SK-N-MC (cell line): ENCODE measurements around the gene AACS.

Source experiments
- DNase-seq: peaks from one replicate; pipeline ENCODE4 v3.0.0-alpha.2; 2011; ENCODE audit warnings: low read depth, low spot score
- H3K27ac ChIP-seq: fragments of 200-600 bp; sonication (generic); 2 replicates; pipeline ENCODE4 v1.5.1; 2016; ENCODE audit warnings: mixed run types
- H3K36me3 ChIP-seq: fragments of 200-600 bp; sonication (generic); 2 replicates; pipeline ENCODE4 v1.6.1; 2017; ENCODE audit warnings: antibody characterized with exemption, low read length, mixed read lengths; ENCODE audit not compliant: insufficient read depth
- H3K4me3 ChIP-seq: fragments of 200-600 bp; sonication (generic); 2 replicates; pipeline ENCODE4 v1.5.1; 2016
- H3K9ac ChIP-seq: fragments of 200-600 bp; sonication (generic); 2 replicates; pipeline ENCODE4 v1.8.0; 2017; ENCODE audit warnings: mixed run types, mixed read lengths; ENCODE audit not compliant: insufficient read length
- H3K9me3 ChIP-seq: fragments of 200-600 bp; sonication (generic); 2 replicates; pipeline ENCODE4 v1.6.1; 2017; ENCODE audit warnings: low read depth, mild to moderate bottlenecking, antibody characterized with exemption, low read length, moderate library complexity, mixed read lengths
- EZH2 ChIP-seq: fragments of 200-600 bp; sonication (generic); IDR thresholded peaks from one replicate; pipeline ENCODE4 v1.6.1; 2017; ENCODE audit warnings: antibody characterized with exemption
- FOXP2 ChIP-seq: optimal IDR thresholded peaks from 2 replicates; pipeline ENCODE3; 2011; ENCODE audit warnings: mild to moderate bottlenecking, moderate library complexity; ENCODE audit not compliant: insufficient read depth; ENCODE audit errors: extremely low read length, control extremely low read depth
- POLR2AphosphoS5 ChIP-seq: IDR thresholded peaks from 2 replicates; pipeline ENCODE4 v1.6.1; 2012; ENCODE audit warnings: mild to moderate bottlenecking, low read depth, low read length, borderline replicate concordance

The AACS gene

DNA sequence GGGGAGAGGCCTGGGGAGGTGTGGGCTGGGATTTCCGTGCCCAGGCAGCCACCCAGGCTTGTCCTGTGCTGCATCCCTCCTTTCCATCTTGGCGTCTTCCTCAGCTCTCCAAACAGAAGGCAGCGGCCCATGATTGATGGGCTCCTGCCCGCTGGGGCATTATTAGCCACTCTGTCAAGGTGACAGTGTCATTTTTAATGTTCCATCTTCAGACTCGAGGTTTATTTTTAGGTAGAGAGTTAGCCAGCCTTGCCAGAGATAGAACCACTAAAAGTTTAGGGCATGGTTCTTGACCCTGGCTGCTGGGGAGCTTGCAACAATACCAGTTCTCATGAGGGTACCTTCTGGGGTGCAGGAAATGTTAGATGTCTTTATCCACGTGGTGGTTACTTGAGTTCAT, 90.1 kb downstream of the AACS start:
- no peak for DNase-seq
- Histone ChIP-seq H3K36me3 (no peaks in the 10 kb centered on the region), H3K4me3 (no peak overlapping the region), H3K9me3 (no peaks in the 10 kb centered on the region), H3K9ac (no peak overlapping the region), H3K27ac (no peak overlapping the region)
- no peak for TF ChIP-seq POLR2AphosphoS5
- TF ChIP-seq EZH2: no peak
- no peak for TF ChIP-seq FOXP2

DNA sequence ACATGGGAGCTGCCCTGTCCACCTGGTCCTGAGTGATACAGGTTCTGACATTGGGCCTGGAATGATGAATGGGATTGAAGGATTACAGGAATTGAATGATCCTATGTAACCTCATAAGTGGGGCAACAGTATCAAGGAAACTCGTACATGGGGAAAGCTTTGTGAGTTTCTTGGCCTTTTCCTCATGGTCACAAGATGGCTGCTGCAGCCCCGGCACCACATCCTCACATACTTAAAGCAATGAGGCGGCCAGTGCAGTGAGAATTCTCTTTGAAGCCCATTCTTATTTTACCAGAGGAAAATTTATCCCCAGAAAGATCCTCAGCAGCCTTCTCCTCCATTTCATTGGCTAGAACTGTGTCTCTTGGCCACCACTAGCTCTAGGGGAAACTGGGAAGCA, 91.9 kb downstream of the AACS start:
- no peak for DNase-seq
- Histone ChIP-seq H3K9ac (no peak overlapping the region), H3K9me3 (no peaks in the 10 kb centered on the region), H3K36me3 (no peaks in the 10 kb centered on the region), H3K27ac (no peak overlapping the region), H3K4me3 (no peak overlapping the region)
- no peak for TF ChIP-seq FOXP2
- no peak for TF ChIP-seq EZH2
- TF ChIP-seq POLR2AphosphoS5: no peak

DNA sequence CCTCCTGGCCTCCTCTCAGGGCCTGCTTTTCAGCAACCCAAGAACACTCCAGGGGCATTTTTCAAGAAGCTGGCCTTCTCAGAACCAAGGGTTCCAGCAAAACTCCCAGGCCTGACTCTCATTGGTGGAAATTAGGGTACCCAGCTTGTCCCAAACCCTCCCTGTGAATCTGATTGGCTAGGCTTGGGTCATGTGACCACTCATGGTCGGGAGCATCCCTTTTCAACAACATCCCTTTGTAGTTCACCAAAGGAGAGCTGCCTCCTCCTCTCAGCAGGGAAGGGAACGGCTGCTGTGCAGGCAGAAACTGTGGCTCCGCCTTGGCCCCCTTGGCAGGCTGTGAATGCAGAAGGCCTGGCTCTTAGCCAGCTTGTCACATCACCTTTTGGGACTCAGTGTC, 94.5 kb downstream of the AACS start:
- DNase-seq: no peak
- no peak for TF ChIP-seq FOXP2
- no peak for TF ChIP-seq POLR2AphosphoS5
- TF ChIP-seq EZH2: no peak

DNA sequence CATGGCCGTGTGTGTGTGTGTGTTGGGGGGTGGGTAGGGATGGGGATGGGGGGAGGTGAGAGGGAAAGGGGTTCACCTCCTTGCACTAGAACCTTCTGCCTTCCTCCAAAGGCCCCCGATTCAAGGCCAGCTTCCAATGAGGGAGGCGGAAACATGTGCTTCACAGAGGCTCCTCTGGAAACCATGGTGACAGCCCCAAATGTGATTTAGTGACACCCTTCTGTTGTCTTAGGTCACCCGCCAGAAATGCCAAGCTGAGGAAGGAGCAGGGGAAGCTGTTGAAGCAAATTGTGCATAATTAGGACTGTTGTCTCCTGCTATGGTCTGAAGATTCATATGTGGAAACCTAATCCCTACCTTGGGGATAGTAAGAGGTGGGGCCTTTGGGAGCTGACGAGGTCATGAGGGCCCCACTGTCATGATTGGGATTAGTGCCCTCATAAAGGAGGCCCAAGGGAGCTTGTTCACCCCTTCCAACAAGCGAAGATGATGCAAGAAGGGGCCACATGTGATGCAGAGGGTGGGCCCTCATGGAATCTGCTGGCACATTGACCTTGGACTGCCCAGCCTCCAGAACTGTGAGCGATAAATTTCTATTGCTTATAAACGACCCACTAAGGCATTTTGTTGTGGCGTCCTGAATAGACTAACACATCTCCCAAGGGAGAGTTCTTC, 95.2 kb downstream of the AACS start:
- no peak for DNase-seq
- Histone ChIP-seq H3K4me3 (no peak overlapping the region), H3K9me3 (no peaks in the 10 kb centered on the region), H3K36me3 (no peaks in the 10 kb centered on the region), H3K27ac (no peak overlapping the region), H3K9ac (no peak overlapping the region)
- TF ChIP-seq EZH2 (no peak), POLR2AphosphoS5 (no peak), FOXP2 (no peak)

More for the DNA sequence above, 94.5 kb downstream of the AACS start:
- Histone ChIP-seq H3K27ac (no peak overlapping the region), H3K9ac (no peak overlapping the region), H3K4me3 (no peak overlapping the region), H3K36me3 (no peaks in the 10 kb centered on the region), H3K9me3 (no peaks in the 10 kb centered on the region)

DNA sequence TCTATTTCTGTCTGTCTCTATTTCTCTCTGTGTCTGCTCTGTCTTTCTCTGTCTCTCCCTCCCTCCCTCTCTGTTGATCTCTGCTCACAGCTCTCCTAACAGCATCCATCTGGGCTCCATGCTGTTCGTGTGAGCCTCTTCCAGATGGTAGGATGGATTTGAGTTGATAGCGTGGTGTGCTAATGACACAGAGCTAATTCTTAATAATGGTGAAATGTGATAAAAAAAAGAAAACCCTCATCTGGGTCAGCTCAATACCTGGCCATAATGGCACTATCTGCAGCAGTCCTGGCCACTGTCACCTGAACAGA, 96.4 kb downstream of the AACS start:
- no peak overlapping the region for H3K9ac ChIP-seq
- no peaks in the 10 kb centered on the region for H3K36me3 ChIP-seq
- TF ChIP-seq POLR2AphosphoS5 (no peak), FOXP2 (no peak), EZH2 (no peak)
- no peak overlapping the region for H3K4me3 ChIP-seq
- no peak for DNase-seq
- H3K27ac ChIP-seq: no peak overlapping the region
- H3K9me3 ChIP-seq: no peaks in the 10 kb centered on the region

DNA sequence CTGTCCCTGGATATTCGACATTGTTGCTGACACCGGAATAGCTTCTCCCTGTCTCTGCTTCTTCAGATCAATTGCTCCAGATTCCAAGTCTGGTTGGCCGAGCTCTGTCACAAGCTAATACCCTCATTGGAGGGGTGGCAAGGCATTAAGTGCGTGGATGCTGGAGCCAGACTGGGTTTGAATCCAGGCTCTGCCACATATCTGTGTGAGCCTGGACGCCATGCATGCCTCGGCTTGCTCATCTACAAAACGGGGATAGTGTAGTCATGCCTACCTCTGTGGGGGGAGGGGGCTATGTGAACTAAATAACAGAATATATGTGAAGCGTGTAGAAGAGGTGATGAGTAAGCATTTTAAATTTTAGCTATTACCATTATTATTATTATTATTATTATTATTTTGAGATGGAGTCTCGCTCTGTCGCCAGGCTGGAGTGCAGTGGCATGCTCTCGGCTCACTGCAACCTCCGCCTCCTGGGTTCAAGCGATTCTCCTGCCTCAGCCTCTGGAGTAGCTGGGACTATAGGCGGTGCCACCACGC, 97.3 kb downstream of the AACS start:
- Histone ChIP-seq H3K9me3 (no peaks in the 10 kb centered on the region), H3K36me3 (no peaks in the 10 kb centered on the region), H3K4me3 (no peak overlapping the region), H3K9ac (no peak overlapping the region), H3K27ac (no peak overlapping the region)
- no peak for TF ChIP-seq FOXP2
- TF ChIP-seq EZH2: no peak
- no peak for TF ChIP-seq POLR2AphosphoS5
- no peak for DNase-seq

DNA sequence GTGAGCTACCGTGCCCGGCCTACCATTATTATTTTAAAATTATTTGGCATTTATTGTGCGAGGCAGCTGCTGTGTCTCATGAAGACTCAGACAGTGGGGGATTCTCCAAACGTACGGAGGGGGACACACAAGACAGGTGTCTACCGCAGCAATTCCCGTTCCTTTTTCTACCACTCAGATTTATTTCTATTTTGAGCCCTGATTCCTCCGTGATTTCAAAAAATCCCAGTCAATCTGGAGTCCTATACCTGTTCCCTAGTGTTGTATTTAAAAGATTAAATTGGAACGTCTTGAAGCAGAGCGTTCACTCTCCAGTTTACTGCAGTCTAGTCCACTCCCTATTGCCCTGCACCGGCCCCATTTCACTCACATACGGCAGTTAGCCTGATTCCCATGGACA, 97.9 kb downstream of the AACS start:
- Histone ChIP-seq H3K9ac (no peak overlapping the region), H3K9me3 (no peaks in the 10 kb centered on the region), H3K27ac (no peak overlapping the region), H3K36me3 (no peaks in the 10 kb centered on the region), H3K4me3 (no peak overlapping the region)
- TF ChIP-seq FOXP2 (no peak), EZH2 (no peak), POLR2AphosphoS5 (no peak)
- DNase-seq: no peak

DNA sequence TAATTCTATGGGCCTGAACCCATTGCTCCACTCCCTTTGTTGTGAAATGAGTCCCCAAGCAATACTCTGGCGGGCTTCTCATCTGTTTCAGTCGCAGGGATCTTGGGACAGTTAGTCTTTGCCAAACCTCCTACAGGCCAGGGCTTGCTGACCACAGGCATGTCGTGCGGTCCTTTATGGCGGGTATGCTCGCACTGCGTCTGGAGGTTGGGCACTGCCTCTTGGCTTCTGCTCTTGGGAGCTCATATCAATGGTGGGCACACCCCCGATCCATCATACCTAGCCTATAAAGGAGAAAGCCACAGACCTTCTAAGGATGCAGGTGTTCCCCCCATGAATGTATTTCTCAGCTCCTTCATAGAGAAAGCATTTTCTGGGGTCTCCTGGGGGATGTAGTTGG, 99.3 kb downstream of the AACS start:
- no peak overlapping the region for H3K4me3 ChIP-seq
- no peaks in the 10 kb centered on the region for H3K36me3 ChIP-seq
- H3K27ac ChIP-seq: no peak overlapping the region
- no peak for DNase-seq
- no peak overlapping the region for H3K9ac ChIP-seq
- H3K9me3 ChIP-seq: no peaks in the 10 kb centered on the region; the same call in 1 of the 2 replicates
- TF ChIP-seq POLR2AphosphoS5 (no peak), EZH2 (no peak), FOXP2 (no peak)

DNA sequence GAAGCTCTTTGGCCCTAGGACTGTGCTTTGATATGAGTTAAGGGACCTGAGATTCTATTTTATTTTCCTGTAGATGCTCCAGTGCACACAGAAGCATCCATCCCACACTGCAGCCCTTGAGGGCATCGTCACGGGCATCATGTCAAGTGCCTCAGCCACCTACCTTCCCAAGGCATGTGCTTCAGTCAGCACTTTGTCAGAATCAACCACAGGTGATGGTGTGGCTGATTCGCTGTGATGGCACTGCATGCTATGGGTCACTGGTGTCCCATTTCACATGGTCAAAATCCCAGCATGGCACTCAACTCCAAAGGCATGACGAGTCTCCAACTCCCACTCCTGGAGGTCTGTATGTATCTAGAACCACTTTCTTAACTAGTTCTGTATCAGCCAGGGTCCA, 100.8 kb downstream of the AACS start:
- no peak for TF ChIP-seq POLR2AphosphoS5
- TF ChIP-seq EZH2: no peak
- no peak for TF ChIP-seq FOXP2
- no peak for DNase-seq
- no peaks in the 10 kb centered on the region; the same call in 1 of the 2 replicates for H3K9me3 ChIP-seq
- no peaks in the 10 kb centered on the region for H3K36me3 ChIP-seq
- H3K4me3 ChIP-seq: no peak overlapping the region
- no peak overlapping the region for H3K27ac ChIP-seq
- H3K9ac ChIP-seq: no peak overlapping the region
